22Rv1 (cell line): Measurements from ENCODE around the gene GNAI3.

ENCODE experiments used
- ZFX ChIP-seq: fragments of 450-650 bp; IDR thresholded peaks from 2 replicates; pipeline ENCODE4 v1.6.1; 2017; ENCODE audit warnings: antibody characterized with exemption, borderline replicate concordance
- TF ChIP-seq, protein P1 (sequence below): fragments of 450-650 bp; IDR thresholded peaks from 2 replicates; pipeline ENCODE4 v1.5.1; 2017; ENCODE audit warnings: mild to moderate bottlenecking

- TF ChIP-seq, protein P1, sequence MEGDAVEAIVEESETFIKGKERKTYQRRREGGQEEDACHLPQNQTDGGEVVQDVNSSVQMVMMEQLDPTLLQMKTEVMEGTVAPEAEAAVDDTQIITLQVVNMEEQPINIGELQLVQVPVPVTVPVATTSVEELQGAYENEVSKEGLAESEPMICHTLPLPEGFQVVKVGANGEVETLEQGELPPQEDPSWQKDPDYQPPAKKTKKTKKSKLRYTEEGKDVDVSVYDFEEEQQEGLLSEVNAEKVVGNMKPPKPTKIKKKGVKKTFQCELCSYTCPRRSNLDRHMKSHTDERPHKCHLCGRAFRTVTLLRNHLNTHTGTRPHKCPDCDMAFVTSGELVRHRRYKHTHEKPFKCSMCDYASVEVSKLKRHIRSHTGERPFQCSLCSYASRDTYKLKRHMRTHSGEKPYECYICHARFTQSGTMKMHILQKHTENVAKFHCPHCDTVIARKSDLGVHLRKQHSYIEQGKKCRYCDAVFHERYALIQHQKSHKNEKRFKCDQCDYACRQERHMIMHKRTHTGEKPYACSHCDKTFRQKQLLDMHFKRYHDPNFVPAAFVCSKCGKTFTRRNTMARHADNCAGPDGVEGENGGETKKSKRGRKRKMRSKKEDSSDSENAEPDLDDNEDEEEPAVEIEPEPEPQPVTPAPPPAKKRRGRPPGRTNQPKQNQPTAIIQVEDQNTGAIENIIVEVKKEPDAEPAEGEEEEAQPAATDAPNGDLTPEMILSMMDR, result no peak
- TF ChIP-seq ZFX, result no peak
Observed at GRCh38 chr1:109617291-109617801, 68.9 kb downstream of the GNAI3 start.
